ENCODE measurements around the gene DHRS13.

DNA sequence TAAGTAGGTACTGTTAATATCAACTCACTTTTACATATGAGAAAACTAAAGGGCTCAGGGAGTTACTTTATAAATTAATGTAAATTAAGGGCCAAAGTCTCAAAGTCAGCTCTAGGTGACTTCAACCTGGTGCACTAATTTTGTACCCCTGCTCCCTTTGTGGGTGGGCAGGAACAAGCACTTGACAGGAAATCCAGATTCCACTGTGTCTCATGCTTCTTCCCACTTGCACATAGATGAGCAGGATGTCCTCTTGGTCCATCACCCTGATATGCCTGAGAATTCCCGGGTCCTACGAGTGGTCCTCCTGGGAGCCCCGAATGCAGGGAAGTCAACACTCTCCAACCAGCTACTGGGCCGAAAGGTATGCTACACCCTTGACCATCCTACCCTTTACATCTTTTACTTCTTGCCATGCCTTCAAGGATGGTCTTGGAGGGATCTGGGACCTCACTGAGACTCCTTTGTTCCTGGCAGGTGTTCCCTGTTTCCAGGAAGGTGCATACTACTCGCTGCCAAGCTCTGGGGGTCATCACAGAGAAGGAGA lies 46.8 kb downstream of the DHRS13 start:
- TF ChIP-seq, protein P1, sequence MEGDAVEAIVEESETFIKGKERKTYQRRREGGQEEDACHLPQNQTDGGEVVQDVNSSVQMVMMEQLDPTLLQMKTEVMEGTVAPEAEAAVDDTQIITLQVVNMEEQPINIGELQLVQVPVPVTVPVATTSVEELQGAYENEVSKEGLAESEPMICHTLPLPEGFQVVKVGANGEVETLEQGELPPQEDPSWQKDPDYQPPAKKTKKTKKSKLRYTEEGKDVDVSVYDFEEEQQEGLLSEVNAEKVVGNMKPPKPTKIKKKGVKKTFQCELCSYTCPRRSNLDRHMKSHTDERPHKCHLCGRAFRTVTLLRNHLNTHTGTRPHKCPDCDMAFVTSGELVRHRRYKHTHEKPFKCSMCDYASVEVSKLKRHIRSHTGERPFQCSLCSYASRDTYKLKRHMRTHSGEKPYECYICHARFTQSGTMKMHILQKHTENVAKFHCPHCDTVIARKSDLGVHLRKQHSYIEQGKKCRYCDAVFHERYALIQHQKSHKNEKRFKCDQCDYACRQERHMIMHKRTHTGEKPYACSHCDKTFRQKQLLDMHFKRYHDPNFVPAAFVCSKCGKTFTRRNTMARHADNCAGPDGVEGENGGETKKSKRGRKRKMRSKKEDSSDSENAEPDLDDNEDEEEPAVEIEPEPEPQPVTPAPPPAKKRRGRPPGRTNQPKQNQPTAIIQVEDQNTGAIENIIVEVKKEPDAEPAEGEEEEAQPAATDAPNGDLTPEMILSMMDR (IDR thresholded peaks at IDR 0.05), result no peak
- TF ChIP-seq POLR2A (IDR thresholded peaks at IDR 0.05), result no peak
